Mucosa of gallbladder (tissue), 1 donor: ENCODE data around the gene CTNNA3. TPM values are rescaled to one million over a fixed set of nuclear protein-coding genes. Genes with fewer than 3 reads are reported as not detected.
"Not testable (repeated sequence)": the region's sequence is repeated elsewhere in the genome, so short reads cannot be mapped to it uniquely, and the experiment has no call there.

Experiments used
- DNase-seq: peaks from one replicate; pipeline ENCODE4 v3.0.0-alpha.2; 2020; ENCODE audit warnings: low spot score
- total RNA-seq: library from RNA; stranded (reverse); gene quantifications from one replicate; pipeline ENCODE4 v1.2.1, GENCODE V29; 2021
- donor health status: DM: no; HTN: no; CAD: no.

The CTNNA3 gene
- total RNA-seq: 3.7 TPM

DNA sequence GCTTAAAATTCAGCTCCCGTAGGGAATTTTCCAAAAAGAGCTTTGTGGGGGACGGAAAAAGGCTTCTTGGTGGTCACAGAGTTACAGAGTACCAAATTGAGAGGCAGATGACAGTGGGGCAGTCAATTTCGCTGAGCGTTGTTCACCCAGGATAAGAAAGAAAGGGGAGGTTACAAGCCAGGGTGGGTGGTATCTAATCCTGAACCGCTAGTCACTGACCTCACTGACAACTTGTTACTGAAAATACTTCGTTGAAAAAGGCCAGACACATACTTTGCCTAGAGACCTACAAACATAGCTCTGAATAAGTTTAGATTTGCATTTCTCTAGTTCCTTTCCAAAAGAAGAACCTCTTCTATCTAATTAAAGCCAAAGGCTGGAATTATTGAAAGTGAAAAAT is at the start of gene CTNNA3:
Gene CTNNA3, minus strand, starts transcription at position 167 of the 400 bp plus-strand sequence.
- no peak for DNase-seq

DNA sequence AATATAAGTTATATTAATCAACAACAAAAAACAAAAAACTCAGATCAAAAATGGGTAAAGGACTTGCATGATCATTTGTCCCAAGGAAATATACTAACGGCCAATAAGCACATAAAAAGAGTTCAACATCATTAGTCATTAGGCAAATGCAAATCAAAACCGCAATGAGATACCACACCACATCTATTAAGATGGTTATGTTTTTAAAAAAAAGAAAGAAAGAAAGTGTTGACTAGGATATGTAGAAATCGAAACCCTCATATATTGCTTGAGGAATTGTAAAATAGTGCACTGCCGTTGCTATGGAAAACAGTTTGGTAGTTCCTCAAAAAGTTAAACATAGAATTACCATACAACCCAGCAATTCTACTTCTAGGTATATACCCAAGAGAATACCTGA is 39.4 kb upstream of the CTNNA3 start:
- DNase-seq: no peak

DNA sequence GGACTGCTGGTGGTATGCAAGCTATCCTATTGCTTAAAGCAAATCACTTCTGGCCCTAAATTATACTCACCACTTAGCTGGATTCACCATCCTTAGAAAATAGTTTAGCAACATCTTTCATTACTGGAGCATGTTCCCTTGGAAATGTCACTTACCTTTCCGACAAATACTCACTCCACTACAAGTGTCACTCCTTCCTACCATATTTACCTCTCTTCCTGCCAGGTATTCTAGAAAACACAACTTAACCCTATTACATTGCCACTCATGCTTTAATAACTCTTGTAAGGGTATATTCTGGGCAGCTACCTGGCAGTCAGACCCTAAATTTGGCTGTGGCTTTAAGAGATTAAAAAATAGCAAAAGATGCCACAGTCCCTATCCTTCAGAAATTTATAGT is 37.5 kb upstream of the CTNNA3 start:
- DNase-seq: no peak

DNA sequence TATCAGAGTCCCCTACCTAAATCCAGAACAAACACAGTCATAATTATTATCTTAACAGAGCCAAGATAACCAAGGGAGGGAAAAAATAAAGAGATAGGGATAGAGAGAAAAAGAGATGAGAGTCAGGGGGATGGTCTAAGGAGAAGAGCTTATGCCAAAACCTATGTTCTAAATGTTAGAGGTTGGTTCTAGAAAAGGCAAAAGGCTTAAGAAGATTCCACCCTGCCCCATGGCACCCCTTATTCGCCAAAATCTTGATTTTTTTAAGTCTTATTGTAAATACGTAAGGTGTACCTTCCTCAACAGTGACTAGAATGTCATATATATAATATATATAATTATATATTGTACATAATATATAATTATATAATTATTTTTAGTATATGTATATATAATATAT is 29.6 kb upstream of the CTNNA3 start:
- no peak for DNase-seq

- no peak for DNase-seq
These were observed 27.6 kb upstream of the CTNNA3 start for GRCh38 chr10:67723601-67724000.

DNA sequence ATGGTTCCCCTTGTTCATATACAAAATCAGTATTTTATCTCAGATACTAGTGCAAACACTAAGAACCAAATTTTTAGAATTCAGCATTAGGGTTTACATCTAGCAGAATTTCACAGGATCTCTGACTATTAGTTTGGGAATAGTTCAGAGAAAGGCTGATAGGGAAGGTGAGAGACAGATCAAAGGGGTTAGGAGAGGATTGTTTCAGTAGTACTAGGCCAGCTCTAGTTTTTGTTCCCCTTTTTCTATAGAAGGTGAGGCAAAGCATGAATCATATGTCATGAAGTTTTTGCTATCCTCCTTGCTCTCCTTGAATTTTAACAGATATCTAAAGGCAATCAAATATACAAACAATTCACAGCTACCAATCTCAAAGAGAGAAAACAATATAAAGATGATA is 26.1 kb upstream of the CTNNA3 start:
- no peak for DNase-seq

GRCh38 chr10:67716455-67716854 is 20.5 kb upstream of the CTNNA3 start:
- not testable (repeated sequence) for DNase-seq

- no peak for DNase-seq
These were observed 9.9 kb upstream of the CTNNA3 start for GRCh38 chr10:67705921-67706320.

- DNase-seq: not testable (repeated sequence)
These were observed 3.7 kb upstream of the CTNNA3 start for GRCh38 chr10:67699613-67700270.

- DNase-seq: no peak
These were observed 2.2 kb upstream of the CTNNA3 start for GRCh38 chr10:67698164-67698563.

DNA sequence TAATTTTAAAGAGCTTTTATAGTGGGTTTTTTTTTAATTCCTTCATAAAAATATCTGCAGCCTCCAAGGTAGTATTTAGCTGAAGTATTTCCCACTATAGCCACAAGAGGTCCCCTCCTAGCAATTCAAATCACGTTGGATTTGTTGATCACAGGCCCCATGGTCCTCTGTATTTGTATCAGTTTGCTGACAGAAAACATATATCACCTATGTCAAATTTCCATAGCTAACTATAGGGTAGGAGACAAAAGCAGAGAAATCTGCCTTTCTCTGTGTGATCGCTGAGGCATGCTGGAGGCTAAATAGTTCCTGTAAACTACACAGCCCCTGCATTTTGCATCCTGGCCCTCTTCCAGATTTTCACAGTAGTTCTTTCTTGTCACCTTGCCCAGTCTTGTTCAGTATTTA is 1.7 kb upstream of the CTNNA3 start:
- DNase-seq: no peak

- DNase-seq: no peak
These were observed 684 bp upstream of the CTNNA3 start for GRCh38 chr10:67696679-67697078.

GRCh38 chr10:67695555-67695954 is 440 bp downstream of the CTNNA3 start:
- DNase-seq: no peak

DNA sequence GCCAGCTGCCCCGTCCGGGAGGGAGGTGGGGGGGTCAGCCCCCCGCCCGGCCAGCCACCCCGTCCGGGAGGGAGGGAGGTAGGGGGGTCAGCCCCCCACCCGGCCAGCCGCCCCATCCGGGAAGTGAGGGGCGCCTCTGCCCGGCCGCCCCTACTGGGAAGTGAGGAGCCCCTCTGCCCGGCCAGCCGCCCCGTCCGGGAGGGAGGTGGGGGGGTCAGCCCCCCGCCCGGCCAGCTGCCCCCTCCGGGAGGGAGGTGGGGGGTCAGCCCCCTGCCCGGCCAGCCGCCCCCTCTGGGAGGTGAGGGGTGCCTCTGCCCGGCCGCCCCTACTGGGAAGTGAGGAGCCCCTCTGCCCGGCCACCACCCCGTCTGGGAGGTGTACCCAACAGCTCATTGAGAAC is 4.1 kb downstream of the CTNNA3 start:
- not testable (repeated sequence) for DNase-seq

- DNase-seq: not testable (repeated sequence)
These were observed 5.5 kb downstream of the CTNNA3 start for GRCh38 chr10:67690540-67690939.

DNA sequence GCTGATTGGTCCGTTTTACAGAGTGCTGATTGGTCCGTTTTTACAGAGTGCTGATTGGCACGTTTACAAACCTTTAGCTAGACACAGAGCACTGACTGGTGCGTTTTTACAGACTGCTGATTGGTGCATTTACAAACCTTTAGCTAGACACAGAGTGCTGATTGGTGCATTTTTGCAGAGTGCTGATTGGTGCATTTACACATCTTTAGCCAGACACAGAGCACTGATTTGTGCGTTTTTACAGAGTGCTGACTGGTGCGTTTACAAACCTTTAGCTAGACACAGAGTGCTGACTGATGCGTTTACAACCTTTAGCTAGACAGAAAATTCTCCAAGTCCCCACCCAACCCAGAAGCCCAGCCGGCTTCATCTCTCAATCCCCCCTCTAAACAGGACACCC is 11.9 kb downstream of the CTNNA3 start:
- not testable (repeated sequence) for DNase-seq

- no peak for DNase-seq
These were observed 17.5 kb downstream of the CTNNA3 start for GRCh38 chr10:67678335-67678974.

DNA sequence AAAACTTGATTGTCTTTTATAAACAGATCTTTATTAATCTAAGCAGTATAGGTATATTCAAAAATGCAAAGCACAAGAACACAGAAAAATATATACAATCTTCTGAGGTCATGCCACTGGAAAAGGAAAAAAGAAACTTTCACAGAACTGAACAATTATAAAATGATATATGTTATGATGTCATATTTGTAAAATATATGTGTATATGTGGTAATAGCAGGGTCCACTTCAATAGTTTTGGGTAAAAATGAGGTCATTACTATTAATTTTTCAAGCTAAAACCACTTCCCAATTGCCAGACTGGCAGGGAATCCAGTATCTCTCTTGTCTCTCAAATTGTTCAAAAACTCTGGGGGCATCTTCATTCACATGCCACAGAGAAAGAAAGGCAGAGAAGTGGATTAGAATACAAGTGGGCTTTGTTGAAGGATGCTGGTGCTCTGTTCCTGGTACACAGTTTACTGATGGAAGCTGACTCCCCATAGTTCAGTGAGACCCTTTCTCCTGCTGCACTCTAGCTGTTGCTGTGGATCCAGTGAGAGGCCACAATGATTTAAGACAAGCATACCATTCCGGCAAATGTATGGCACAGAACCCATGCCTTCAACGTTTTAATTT is 19.7 kb downstream of the CTNNA3 start:
- DNase-seq: no peak

GRCh38 chr10:67670401-67670800 is 25.6 kb downstream of the CTNNA3 start:
- no peak for DNase-seq

- DNase-seq: no peak
These were observed 26.0 kb downstream of the CTNNA3 start for GRCh38 chr10:67669978-67670377.

GRCh38 chr10:67668448-67668847 is 27.5 kb downstream of the CTNNA3 start:
- no peak for DNase-seq

- DNase-seq: no peak
These were observed 29.0 kb downstream of the CTNNA3 start for GRCh38 chr10:67667035-67667425.

GRCh38 chr10:67666416-67667034 is 29.5 kb downstream of the CTNNA3 start:
- no peak for DNase-seq
